Gastroesophageal sphincter (tissue), 4 donors: ENCODE measurements around the gene PRKCI. TPM values are rescaled to one million over a fixed set of nuclear protein-coding genes. Genes with fewer than 3 reads are reported as not detected.
"Not testable (repeated sequence)": the region's sequence is repeated elsewhere in the genome, so short reads cannot be mapped to it uniquely, and the experiment has no call there.

Experiments
- ATAC-seq: fragments of 150-250 bp; one replicate; pipeline ENCODE4 v1.9.1; 2016; ENCODE audit warnings: mild to moderate bottlenecking, moderate library complexity
- H3K27ac ChIP-seq, 4 donors: fragments of 200-600 bp; sonication (generic) in 3 of 4; 1 replicate in 3 of 4; 2 replicates in 1 of 4; pipeline ENCODE4 v1.5.1; 2016 to 2019
- H3K27me3 ChIP-seq: fragments of 200-600 bp; sonication (generic); one replicate; pipeline ENCODE4 v1.5.1; 2019
- H3K36me3 ChIP-seq, 2 donors: fragments of 200-600 bp; sonication (generic); one replicate each; pipeline ENCODE4 v1.5.1; 2019; ENCODE audit warnings: control low read depth in 1 of 2
- H3K4me1 ChIP-seq, 3 donors: fragments of 200-600 bp; sonication (generic); 1 replicate in 2 of 3; 2 replicates in 1 of 3; pipeline ENCODE4 v1.5.1; 2016 to 2019; ENCODE audit warnings: control low read depth in 2 of 3
- H3K4me3 ChIP-seq, 2 donors: fragments of 200-600 bp; sonication (generic); one replicate each; pipeline ENCODE4 v1.5.1; 2019; ENCODE audit warnings: mild to moderate bottlenecking in 1 of 2, moderate library complexity in 1 of 2
- H3K9me3 ChIP-seq, 3 donors: fragments of 200-600 bp; sonication (generic); one replicate each; pipeline ENCODE4 v1.5.1; 2017 to 2019; ENCODE audit warnings: control low read depth in 2 of 3
- EP300 ChIP-seq: sonication (generic); formaldehyde crosslinking; IDR thresholded peaks from one replicate; pipeline ENCODE4 v1.6.1; 2017; ENCODE audit warnings: antibody characterized with exemption, mild to moderate bottlenecking
- POLR2A ChIP-seq, 2 donors: fragments of 450-650 bp; IDR thresholded peaks; one replicate each; pipeline ENCODE4 v1.6.1; 2017; ENCODE audit warnings: antibody characterized with exemption in 2 of 2, mild to moderate bottlenecking in 2 of 2, moderate library complexity in 1 of 2
- POLR2AphosphoS5 ChIP-seq: sonication (generic); formaldehyde crosslinking; IDR thresholded peaks from one replicate; pipeline ENCODE4 v1.6.1; 2017; ENCODE audit warnings: antibody characterized with exemption
- WGBS, 2 donors: methylation state at CpG; one replicate each; pipeline ENCODE4 v1.1.5; 2018; ENCODE audit warnings: low coverage in 1 of 2; 5-methylcytosine and 5-hydroxymethylcytosine counted together
- total RNA-seq, 4 donors: library from RNA; depleted of rRNA; stranded (reverse); fragments of >200 nt; gene quantifications; one replicate each; pipeline ENCODE4 v1.1.0, GENCODE V29; 2016
- TF ChIP-seq, protein P1 (sequence below), 4 experiments: fragments of 200-600 bp in 2 of 4; fragments of 450-650 bp in 2 of 4; sonication (generic) in 1 of 4; IDR thresholded peaks; one replicate each; pipeline ENCODE4 v1.5.1; 2017 to 2019; ENCODE audit warnings: antibody characterized with exemption in 4 of 4, mild to moderate bottlenecking in 2 of 4, moderate library complexity in 2 of 4

PRKCI gene
- total RNA-seq, 4 donors from 2014 or later = 41.9 to 69.0 (median 45.3) TPM

DNA sequence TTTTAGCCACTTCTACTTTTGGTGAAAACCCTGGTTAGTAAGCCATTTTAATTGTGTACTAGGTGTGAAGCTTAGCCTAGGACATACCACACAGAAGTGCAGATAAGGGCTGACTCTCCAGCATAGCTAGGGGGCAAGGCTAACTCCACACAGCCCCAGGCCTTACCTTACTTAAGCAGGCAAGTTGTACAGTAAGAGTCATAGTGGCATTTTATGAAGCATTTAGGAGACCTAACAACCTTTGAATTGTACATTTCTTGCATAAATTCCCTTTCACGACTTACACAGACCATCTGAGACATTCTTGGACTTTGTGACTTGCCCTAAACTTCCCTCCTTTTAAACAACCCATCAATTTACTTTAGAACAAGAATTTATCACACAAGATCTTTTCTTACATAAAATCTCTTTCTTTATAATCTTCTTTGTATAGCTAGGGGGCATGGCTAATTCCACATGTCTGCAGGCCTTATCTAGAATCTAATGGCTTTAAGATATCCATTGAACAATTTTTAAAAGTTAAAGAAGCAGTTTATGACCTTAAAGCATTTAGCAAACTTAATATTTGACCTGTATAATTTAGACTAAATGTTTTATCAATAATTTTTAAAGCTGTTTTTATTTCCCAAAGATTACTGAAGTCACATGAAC, 116.6 kb downstream of the PRKCI start:
- TF ChIP-seq POLR2AphosphoS5 (no peak), POLR2A (IDR thresholded peaks at IDR 0.05) (no peak), EP300 (no peak)
- TF ChIP-seq, protein P1, sequence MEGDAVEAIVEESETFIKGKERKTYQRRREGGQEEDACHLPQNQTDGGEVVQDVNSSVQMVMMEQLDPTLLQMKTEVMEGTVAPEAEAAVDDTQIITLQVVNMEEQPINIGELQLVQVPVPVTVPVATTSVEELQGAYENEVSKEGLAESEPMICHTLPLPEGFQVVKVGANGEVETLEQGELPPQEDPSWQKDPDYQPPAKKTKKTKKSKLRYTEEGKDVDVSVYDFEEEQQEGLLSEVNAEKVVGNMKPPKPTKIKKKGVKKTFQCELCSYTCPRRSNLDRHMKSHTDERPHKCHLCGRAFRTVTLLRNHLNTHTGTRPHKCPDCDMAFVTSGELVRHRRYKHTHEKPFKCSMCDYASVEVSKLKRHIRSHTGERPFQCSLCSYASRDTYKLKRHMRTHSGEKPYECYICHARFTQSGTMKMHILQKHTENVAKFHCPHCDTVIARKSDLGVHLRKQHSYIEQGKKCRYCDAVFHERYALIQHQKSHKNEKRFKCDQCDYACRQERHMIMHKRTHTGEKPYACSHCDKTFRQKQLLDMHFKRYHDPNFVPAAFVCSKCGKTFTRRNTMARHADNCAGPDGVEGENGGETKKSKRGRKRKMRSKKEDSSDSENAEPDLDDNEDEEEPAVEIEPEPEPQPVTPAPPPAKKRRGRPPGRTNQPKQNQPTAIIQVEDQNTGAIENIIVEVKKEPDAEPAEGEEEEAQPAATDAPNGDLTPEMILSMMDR (IDR thresholded peaks at IDR 0.05) = no peak
- no peak for ATAC-seq
- WGBS, 2 donors = 50 to 89% methylated on average over 1 of the region's 1 CpG

DNA sequence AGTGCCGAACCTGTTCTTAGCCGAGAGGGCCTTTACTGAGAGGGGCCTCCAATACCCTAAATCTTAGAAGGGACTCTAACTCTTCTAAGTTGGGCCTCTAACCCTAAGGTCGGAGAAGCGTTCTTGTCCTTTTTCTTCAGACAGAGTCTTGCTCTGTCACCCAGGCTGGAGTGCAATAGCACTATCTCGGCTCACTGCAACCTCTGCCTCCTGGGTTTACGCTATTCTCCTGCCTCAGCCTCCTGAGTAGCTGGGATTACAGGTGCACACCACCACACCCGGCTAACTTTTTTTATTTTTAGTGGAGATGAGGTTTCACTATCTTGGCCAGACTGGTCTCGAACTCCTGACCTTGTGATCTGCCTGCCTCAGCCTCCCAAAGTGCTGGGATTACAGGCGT, 120.0 kb downstream of the PRKCI start:
- H3K9me3 ChIP-seq, H3K27me3 ChIP-seq, H3K4me1 ChIP-seq, H3K27ac ChIP-seq, H3K4me3 ChIP-seq, H3K36me3 ChIP-seq, ATAC-seq: not testable (repeated sequence)
- WGBS, 2 donors = 80 to 97% methylated on average over 2 to 6 of the region's 9 CpGs

More for the DNA sequence above, 116.6 kb downstream of the PRKCI start:
- Histone ChIP-seq H3K27me3 (no peaks in the 10 kb centered on the region), H3K9me3 (no peaks in the 10 kb centered on the region), H3K36me3 (no peaks in the 10 kb centered on the region), H3K27ac (no peak overlapping the region), H3K4me3 (no peak overlapping the region), H3K4me1 (no peaks in the 10 kb centered on the region)

DNA sequence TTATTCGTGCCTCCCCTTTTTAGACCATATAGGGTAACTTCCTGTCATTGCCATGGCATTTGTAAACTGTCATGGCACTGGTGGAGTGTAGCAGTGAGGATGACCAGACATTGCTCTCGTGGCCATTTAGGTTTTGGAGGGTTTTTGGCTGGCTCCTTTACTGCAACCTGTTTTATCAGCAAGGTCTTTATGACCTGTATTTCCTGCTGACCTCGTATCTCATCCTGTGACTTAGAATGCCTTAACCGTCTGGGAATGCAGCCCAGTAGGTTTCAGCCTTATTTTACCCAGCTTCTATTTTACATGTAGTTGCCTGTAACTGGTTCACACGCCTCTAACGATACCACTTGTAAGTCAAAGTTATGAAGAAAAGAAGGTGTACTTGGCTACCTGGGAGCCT, 121.6 kb downstream of the PRKCI start:
- not testable (repeated sequence) for H3K36me3 ChIP-seq, ATAC-seq
- WGBS, 2 donors = 64 to 70% methylated on average over 6 of the region's 6 CpGs

DNA sequence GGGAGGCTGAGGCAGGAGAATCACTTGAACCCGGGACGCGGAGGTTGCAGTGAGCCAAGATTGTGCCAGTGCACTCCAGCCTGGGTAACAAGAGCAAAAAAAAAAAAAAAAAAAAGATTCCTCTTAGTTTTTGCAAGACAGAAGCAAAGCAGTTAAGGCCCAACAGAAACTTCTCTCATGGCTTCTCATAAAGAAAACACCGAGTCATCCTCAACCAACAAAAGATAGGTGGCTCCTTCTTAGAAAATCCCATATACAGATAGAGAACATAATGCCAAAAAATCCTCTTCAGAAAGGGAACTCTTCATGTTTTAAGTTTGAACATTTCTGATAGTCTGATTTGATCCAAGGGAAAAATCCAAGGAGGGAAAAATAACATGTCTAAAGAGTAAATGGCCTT, 122.7 kb downstream of the PRKCI start:
- Histone ChIP-seq H3K9me3 (no peaks in the 10 kb centered on the region), H3K27ac (no peak overlapping the region), H3K4me1 (no peaks in the 10 kb centered on the region), H3K36me3 (no peaks in the 10 kb centered on the region), H3K27me3 (no peaks in the 10 kb centered on the region), H3K4me3 (no peak overlapping the region)
- no peak for TF ChIP-seq POLR2AphosphoS5
- TF ChIP-seq, protein P1 (IDR thresholded peaks at IDR 0.05) = no peak
- no peak for TF ChIP-seq EP300
- no peak for TF ChIP-seq POLR2A (IDR thresholded peaks at IDR 0.05)
- no peak for ATAC-seq
- WGBS, 2 donors = 98% methylated on average over 4 of the region's 4 CpGs; no CpG with 5 or more reads in 1 of the 2 donors

More for the DNA sequence above, 121.6 kb downstream of the PRKCI start:
- H3K27me3 ChIP-seq, H3K9me3 ChIP-seq, H3K27ac ChIP-seq, H3K4me1 ChIP-seq, H3K4me3 ChIP-seq: not testable (repeated sequence)

DNA sequence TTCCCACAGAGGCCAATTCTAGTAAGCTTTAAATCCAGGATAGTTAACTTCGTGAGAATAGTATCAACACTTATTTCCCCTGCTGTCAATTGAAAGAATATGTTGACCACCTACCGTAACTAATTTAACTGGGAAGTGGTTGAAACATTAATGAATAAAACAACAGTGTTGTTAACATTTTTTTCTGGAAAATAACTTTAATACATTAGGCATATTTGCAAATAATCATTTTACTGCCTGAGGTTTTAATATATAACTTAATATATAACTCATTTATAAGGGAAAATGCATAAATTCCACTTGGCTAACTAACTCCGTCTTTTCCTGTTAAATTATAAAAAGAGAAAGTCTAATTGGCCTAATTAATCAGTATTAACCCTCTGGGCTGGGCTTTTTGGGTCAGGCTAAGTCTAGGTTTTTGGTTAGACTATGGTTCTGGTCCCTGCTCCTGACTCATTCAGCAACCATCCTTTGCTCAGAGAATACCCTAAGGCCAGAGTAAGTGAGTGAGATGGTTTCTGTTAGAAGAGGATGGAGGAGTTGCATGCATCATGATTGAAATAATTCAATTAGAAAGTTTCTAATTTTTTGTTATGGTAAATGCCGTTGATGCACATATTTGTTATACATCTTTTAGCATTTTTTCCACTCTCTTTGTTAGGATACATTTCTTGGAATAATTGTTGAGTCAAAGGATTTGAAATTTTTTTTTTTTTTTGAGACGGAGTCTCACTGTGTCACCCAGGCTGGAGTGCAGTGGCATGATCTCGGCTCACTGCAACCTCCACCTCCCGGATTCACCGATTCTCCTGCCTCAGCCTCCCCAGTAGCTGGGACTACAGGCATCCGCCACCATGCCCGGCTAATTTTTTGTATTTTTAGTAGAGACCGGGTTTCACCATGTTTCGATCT, 124.5 kb downstream of the PRKCI start:
- Histone ChIP-seq H3K9me3 (no peaks in the 10 kb centered on the region), H3K4me1 (no peaks in the 10 kb centered on the region), H3K36me3 (no peaks in the 10 kb centered on the region), H3K27me3 (no peaks in the 10 kb centered on the region), H3K4me3 (no peak overlapping the region), H3K27ac (no peak overlapping the region)
- TF ChIP-seq POLR2A (IDR thresholded peaks at IDR 0.05) (no peak), POLR2AphosphoS5 (no peak), EP300 (no peak)
- TF ChIP-seq, protein P1 (IDR thresholded peaks at IDR 0.05) = no peak
- WGBS, 2 donors = 91 to 92% methylated on average over 4 to 11 of the region's 12 CpGs
- no peak for ATAC-seq
